Lower lobe of right lung (tissue), 2 donors: ENCODE data around the gene TMEM245. TPM values are rescaled to one million over a fixed set of nuclear protein-coding genes. Genes with fewer than 3 reads are reported as not detected.

Experiments used
- ATAC-seq, 2 donors: fragments of 200-7000 bp; cut with Tn5 transposase; one replicate each; pipeline ENCODE4 v1.9.1; 2020 to 2022; ENCODE audit warnings: mild to moderate bottlenecking in 2 of 2, moderate library complexity in 2 of 2
- DNase-seq: peaks from one replicate; pipeline ENCODE4 v3.0.0-alpha.2; 2020
- H3K27ac ChIP-seq: fragments of 200-600 bp; one replicate; pipeline ENCODE4 v1.8.0; 2022
- H3K27me3 ChIP-seq: fragments of 200-600 bp; one replicate; pipeline ENCODE4 v1.8.0; 2022; ENCODE audit warnings: low read depth
- H3K36me3 ChIP-seq: fragments of 200-600 bp; one replicate; pipeline ENCODE4 v1.8.0; 2022; ENCODE audit warnings: mild to moderate bottlenecking
- H3K4me1 ChIP-seq: fragments of 200-600 bp; one replicate; pipeline ENCODE4 v1.8.0; 2022
- H3K4me3 ChIP-seq: fragments of 200-600 bp; one replicate; pipeline ENCODE4 v1.8.0; 2022; ENCODE audit warnings: mild to moderate bottlenecking
- H3K9me3 ChIP-seq: fragments of 200-600 bp; one replicate; pipeline ENCODE4 v1.8.0; 2022
- CTCF ChIP-seq: fragments of 200-600 bp; IDR thresholded peaks from one replicate; pipeline ENCODE4 v1.8.0; 2022; ENCODE audit warnings: antibody characterized with exemption, mild to moderate bottlenecking
- intact Hi-C: fragments of 100-400 bp; cut with DNase I; formaldehyde crosslinking; loops from one replicate; pipeline ENCODE4 v1.11.0; 2022
- total RNA-seq: library from RNA; stranded (reverse); fragmentation: NEBNext Ultra II Directional; extraction: Animal tissue kit (Norgen Biotek cat#: 25700); gene quantifications from one replicate; pipeline ENCODE4 v1.2.1, GENCODE V29; 2021
- donor health status: DM: no; HTN: yes; CAD: no; lungs with severe emphysema.

TMEM245 gene
- total RNA-seq, 1 donor from 2014 or later: 85.7 TPM

- no peak for TF ChIP-seq CTCF
- DNase-seq: no peak
- Histone ChIP-seq H3K27me3 (no peaks in the 10 kb centered on the region), H3K27ac (no peak overlapping the region), H3K36me3 (peaks cover 77% of the 10 kb centered on the region), H3K9me3 (no peaks in the 10 kb centered on the region), H3K4me1 (peaks cover 17% of the 10 kb centered on the region), H3K4me3 (no peak overlapping the region)
- no peak for ATAC-seq
- intact Hi-C loops: no loop called here
These were observed 85.6 kb downstream of the TMEM245 start for GRCh38 chr9:109033941-109034700.

- no peak for TF ChIP-seq CTCF
- Histone ChIP-seq H3K4me1 (peaks cover 24% of the 10 kb centered on the region), H3K9me3 (no peaks in the 10 kb centered on the region), H3K4me3 (no peak overlapping the region), H3K27ac (no peak overlapping the region), H3K36me3 (peaks cover 72% of the 10 kb centered on the region), H3K27me3 (no peaks in the 10 kb centered on the region)
- no peak for ATAC-seq
- intact Hi-C loops: no loop called here
- DNase-seq: no peak
These were observed 88.5 kb downstream of the TMEM245 start for GRCh38 chr9:109031241-109031640.

GRCh38 chr9:109030426-109030825, 89.3 kb downstream of the TMEM245 start:
- peaks cover 64% of the 10 kb centered on the region for H3K36me3 ChIP-seq
- H3K4me1 ChIP-seq: peaks cover 17% of the 10 kb centered on the region
- H3K27me3 ChIP-seq: no peaks in the 10 kb centered on the region
- H3K27ac ChIP-seq: no peak overlapping the region
- intact Hi-C loops: no loop called here
- H3K4me3 ChIP-seq: no peak overlapping the region
- TF ChIP-seq CTCF: no peak
- H3K9me3 ChIP-seq: no peaks in the 10 kb centered on the region
- ATAC-seq: no peak
- DNase-seq: no peak

GRCh38 chr9:109028457-109028856, 91.3 kb downstream of the TMEM245 start:
- no peak for DNase-seq
- no peak for ATAC-seq

DNA sequence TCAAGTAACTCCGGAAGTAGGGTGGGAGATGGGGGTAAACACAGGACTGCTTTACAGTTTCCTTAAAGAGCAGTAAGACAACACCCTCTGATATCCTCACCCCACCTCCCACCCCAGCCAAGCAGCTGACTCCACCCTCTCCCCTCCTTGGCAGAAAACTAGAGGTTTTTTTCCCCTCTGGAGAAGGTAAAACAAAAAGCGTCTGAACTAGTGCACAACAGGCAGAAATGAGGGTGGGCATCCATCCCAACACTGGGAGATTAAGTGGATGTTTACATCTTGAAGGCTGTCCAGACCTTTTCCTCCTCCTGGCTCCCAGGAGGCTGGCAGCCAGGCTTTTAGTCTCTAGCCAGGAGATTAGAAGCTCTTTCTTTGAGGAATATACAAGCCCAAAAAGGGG, 92.6 kb downstream of the TMEM245 start:
- Histone ChIP-seq H3K9me3 (no peaks in the 10 kb centered on the region), H3K27ac (no peak overlapping the region), H3K27me3 (no peaks in the 10 kb centered on the region), H3K4me1 (peaks cover 23% of the 10 kb centered on the region), H3K36me3 (peaks cover 33% of the 10 kb centered on the region), H3K4me3 (no peak overlapping the region)
- DNase-seq (no peak), ATAC-seq (no peak)
- TF ChIP-seq CTCF: no peak
- intact Hi-C loops: no loop called here

More at GRCh38 chr9:109028457-109028856, 91.3 kb downstream of the TMEM245 start:
- no peaks in the 10 kb centered on the region for H3K9me3 ChIP-seq
- TF ChIP-seq CTCF: no peak
- no peak overlapping the region for H3K27ac ChIP-seq
- H3K36me3 ChIP-seq: peaks cover 46% of the 10 kb centered on the region
- no peak overlapping the region for H3K4me3 ChIP-seq
- H3K27me3 ChIP-seq: no peaks in the 10 kb centered on the region
- intact Hi-C loops: no loop called here
- H3K4me1 ChIP-seq: peaks cover 17% of the 10 kb centered on the region
